Measurements from ENCODE around the gene ING5. TPM values are rescaled to one million over a fixed set of nuclear protein-coding genes. Genes with fewer than 3 reads are reported as not detected.

The ING5 gene
- total RNA-seq, 1 experiment from 2014 or later: 45.9 TPM

DNA sequence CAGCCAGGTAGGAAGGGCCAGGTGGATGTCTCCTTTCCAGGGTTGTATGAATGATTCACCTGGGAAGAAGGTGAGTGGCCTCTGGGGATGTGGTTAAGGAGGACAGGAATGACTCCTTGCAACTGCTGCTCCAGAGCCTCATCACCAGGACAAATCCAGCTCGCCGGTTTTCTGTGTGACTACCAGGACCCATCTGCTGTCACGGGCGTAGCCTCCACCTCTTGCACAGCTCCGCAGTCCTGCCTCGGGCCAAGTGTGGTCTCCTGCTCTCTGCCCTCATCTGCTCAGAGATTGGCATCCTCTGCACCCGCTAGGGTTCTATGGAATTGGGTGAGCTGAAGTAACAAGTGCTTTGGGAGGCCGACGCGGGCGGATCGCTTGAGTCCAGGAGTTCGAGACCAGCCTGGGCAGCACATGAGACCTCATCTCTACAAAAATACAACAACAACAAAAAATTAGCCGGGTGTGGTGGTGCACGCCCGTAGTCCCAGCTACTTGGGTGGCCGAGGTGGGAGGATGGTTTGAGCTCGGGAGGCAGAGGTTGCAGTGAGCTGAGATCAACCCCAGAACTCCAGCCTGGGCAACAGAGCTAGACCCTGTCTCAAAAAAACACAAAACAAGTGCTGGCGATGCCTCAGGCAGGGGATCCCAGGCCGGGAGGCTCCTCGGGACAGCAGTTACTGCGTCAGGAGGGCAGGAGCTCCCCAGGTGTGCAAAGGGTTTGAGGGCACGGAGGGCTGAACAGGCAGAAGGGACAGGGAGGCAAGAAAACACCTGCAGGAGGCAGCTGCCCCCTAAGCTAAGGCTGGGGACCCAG lies 31.8 kb downstream of the ING5 start:
- H3K9ac ChIP-seq (ENCODE audit: low read length): peak overlapping the region; percentile 88
- no peaks in the 10 kb centered on the region for H3K27me3 ChIP-seq (ENCODE audit: insufficient read depth, low read length)
- H3K9me2 ChIP-seq (ENCODE audit: insufficient read depth): no peaks in the 10 kb centered on the region
- no peaks in the 10 kb centered on the region; the same call in 1 of the 2 replicates for H3K79me2 ChIP-seq (ENCODE audit: insufficient read depth, low read length)
- CTCF ChIA-PET: interaction anchor here (1.3 kb wide), 2 partner anchors 32 to 143 kb away, joined by 4 to 5 read pairs; partner anchors contain the start of gene ING5
- BruUV-seq (replicated peaks): no TSS peak
- DNase-seq (ENCODE audit: low read depth, low spot score) (no peak), ATAC-seq (no peak)
- no peaks in the 10 kb centered on the region for H4K20me1 ChIP-seq (ENCODE audit: insufficient read depth)
- intact Hi-C loops (cut with micrococcal nuclease): loop anchor here (2.0 to 5.0 kb wide), 4 partner anchors 33 to 186 kb away; partner anchors contain the start of gene DTYMK
- no peak overlapping the region for H2AFZ ChIP-seq (ENCODE audit: low read depth, low read length, poor library complexity, severe bottlenecking)
- H3K4me2 ChIP-seq (ENCODE audit: low read length): peak overlapping the region; percentile 85
- peaks cover 0 to 3% of the 10 kb centered on the region in 2 experiments; a peak in 1 of 4 replicates for H3K9me3 ChIP-seq (ENCODE audit: control insufficient read depth in 1 of 2, insufficient read depth in 1 of 2, low read depth in 1 of 2, low read length in 2 of 2)
- H3K4me1 ChIP-seq (ENCODE audit: control insufficient read depth in 1 of 2, insufficient read depth in 2 of 2, low read length in 2 of 2): peaks cover 13 to 22% of the 10 kb centered on the region in 2 experiments; a peak in 2 of 4 replicates
- peak overlapping the region; percentile 42 to 85 for H3K4me3 ChIP-seq (replicated peaks in 1 of 2; ENCODE audit: low read depth in 1 of 2, low read length in 2 of 2)
- TF ChIP-seq, protein P1, sequence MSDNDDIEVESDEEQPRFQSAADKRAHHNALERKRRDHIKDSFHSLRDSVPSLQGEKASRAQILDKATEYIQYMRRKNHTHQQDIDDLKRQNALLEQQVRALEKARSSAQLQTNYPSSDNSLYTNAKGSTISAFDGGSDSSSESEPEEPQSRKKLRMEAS (IDR thresholded peaks at IDR 0.05): no peak
- TF ChIP-seq ELF1 (IDR thresholded peaks at IDR 0.05; ENCODE audit: borderline replicate concordance, low read depth) (no peak), SIN3A (IDR thresholded peaks at IDR 0.05; ENCODE audit: low read depth) (no peak), EZH2 (IDR thresholded peaks at IDR 0.05) (no peak), TCF7L2 (IDR thresholded peaks at IDR 0.05; ENCODE audit: borderline replicate concordance, extremely low read depth, insufficient read depth, insufficient read length) (no peak), POLR2A (IDR thresholded peaks at IDR 0.05; ENCODE audit: borderline replicate concordance, extremely low read depth, insufficient read depth, insufficient read length) (no peak), JUND (IDR thresholded peaks at IDR 0.05) (no peak), SP1 (IDR thresholded peaks at IDR 0.05; ENCODE audit: low read depth) (no peak), ZNF274 (IDR thresholded peaks at IDR 0.05; ENCODE audit: low read depth, low read length) (no peak), CBX3 (IDR thresholded peaks at IDR 0.05; ENCODE audit: low read depth) (no peak), POLR2AphosphoS5 (IDR thresholded peaks at IDR 0.05; ENCODE audit: low read depth, low read length) (no peak), SRF (IDR thresholded peaks at IDR 0.05; ENCODE audit: low read depth) (no peak)
- TF ChIP-seq, protein P2, sequence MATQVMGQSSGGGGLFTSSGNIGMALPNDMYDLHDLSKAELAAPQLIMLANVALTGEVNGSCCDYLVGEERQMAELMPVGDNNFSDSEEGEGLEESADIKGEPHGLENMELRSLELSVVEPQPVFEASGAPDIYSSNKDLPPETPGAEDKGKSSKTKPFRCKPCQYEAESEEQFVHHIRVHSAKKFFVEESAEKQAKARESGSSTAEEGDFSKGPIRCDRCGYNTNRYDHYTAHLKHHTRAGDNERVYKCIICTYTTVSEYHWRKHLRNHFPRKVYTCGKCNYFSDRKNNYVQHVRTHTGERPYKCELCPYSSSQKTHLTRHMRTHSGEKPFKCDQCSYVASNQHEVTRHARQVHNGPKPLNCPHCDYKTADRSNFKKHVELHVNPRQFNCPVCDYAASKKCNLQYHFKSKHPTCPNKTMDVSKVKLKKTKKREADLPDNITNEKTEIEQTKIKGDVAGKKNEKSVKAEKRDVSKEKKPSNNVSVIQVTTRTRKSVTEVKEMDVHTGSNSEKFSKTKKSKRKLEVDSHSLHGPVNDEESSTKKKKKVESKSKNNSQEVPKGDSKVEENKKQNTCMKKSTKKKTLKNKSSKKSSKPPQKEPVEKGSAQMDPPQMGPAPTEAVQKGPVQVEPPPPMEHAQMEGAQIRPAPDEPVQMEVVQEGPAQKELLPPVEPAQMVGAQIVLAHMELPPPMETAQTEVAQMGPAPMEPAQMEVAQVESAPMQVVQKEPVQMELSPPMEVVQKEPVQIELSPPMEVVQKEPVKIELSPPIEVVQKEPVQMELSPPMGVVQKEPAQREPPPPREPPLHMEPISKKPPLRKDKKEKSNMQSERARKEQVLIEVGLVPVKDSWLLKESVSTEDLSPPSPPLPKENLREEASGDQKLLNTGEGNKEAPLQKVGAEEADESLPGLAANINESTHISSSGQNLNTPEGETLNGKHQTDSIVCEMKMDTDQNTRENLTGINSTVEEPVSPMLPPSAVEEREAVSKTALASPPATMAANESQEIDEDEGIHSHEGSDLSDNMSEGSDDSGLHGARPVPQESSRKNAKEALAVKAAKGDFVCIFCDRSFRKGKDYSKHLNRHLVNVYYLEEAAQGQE (IDR thresholded peaks at IDR 0.05; ENCODE audit: low read depth): no peak
- TF ChIP-seq, protein P3, sequence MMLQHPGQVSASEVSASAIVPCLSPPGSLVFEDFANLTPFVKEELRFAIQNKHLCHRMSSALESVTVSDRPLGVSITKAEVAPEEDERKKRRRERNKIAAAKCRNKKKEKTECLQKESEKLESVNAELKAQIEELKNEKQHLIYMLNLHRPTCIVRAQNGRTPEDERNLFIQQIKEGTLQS (IDR thresholded peaks at IDR 0.05): no peak
- RAD21 ChIA-PET (ENCODE audit: low non-redundant PET in 1 of 2, low total read pairs in 2 of 2, uncharacterized antibody in 2 of 2, unreplicated experiment in 2 of 2): interaction anchor here in 1 of 2 experiments (0.9 kb wide), 1 partner anchor 33 kb away, joined by 6 read pairs; no protein-coding TSS in a partner anchor
- H3K27ac ChIP-seq (ENCODE audit: low read depth, low read length): peak overlapping the region; percentile 53
- POLR2A ChIA-PET: interaction anchor here (0.5 to 1.7 kb wide), 2 partner anchors 24 to 31 kb away, joined by 3 to 5 read pairs; partner anchors contain the start of gene ING5
- no peaks in the 10 kb centered on the region for H3K36me3 ChIP-seq (ENCODE audit: control insufficient read depth in 1 of 2, insufficient read depth in 2 of 2, low read length in 2 of 2)
